CD8-positive, alpha-beta memory T cell (primary cell): Measurements from ENCODE around the gene MACROD1. TPM values are rescaled to one million over a fixed set of nuclear protein-coding genes. Genes with fewer than 3 reads are reported as not detected.
"Not testable (repeated sequence)": the region's sequence is repeated elsewhere in the genome, so short reads cannot be mapped to it uniquely, and the experiment has no call there.

Experiments used
- CTCF ChIA-PET: fragments of 350-600 bp; sonication (Branson Sonifier 250); formaldehyde crosslinking; loops from one replicate; lab custom pipeline; 2021; ENCODE audit warnings: antibody characterized with exemption; lab: Charles Lee
- POLR2A ChIA-PET: fragments of 350-600 bp; sonication (Branson Sonifier 250); formaldehyde crosslinking; loops from one replicate; lab custom pipeline; 2021; ENCODE audit warnings: antibody characterized with exemption; lab: Charles Lee
- DNase-seq, 5 donors: peaks; one replicate each; pipeline versions ENCODE4 v3.0.0 to v3.0.0-alpha.2; 2020 to 2022; ENCODE audit warnings: mixed read lengths in 1 of 5
- H3K27ac ChIP-seq: one replicate; pipeline ENCODE4 v1.7.0; 2013; ENCODE audit warnings: low read depth, mild to moderate bottlenecking, low read length, moderate library complexity
- H3K27me3 ChIP-seq: 2 replicates; pipeline ENCODE4 v1.7.0; 2013; ENCODE audit warnings: low read length, mild to moderate bottlenecking; ENCODE audit not compliant: insufficient read depth, poor library complexity, severe bottlenecking
- H3K36me3 ChIP-seq: 2 replicates; pipeline ENCODE4 v1.7.0; 2013; ENCODE audit warnings: mild to moderate bottlenecking, low read length, moderate library complexity; ENCODE audit not compliant: insufficient read depth
- H3K4me1 ChIP-seq: 2 replicates; pipeline ENCODE4 v1.7.0; 2013; ENCODE audit warnings: mild to moderate bottlenecking, low read length, moderate library complexity; ENCODE audit not compliant: insufficient read depth
- H3K4me3 ChIP-seq: 2 replicates; pipeline ENCODE4 v1.7.0; 2013; ENCODE audit warnings: mild to moderate bottlenecking, low read length
- H3K9me3 ChIP-seq: 2 replicates; pipeline ENCODE4 v1.7.0; 2013; ENCODE audit warnings: mild to moderate bottlenecking, low read length
- H3K27ac Mint-ChIP-seq, 8 donors: one replicate each; pipeline ENCODE4 v1.8.0; 2020 to 2021; ENCODE audit warnings: mixed read lengths in 8 of 8, mild to moderate bottlenecking in 6 of 8, inconsistent platforms in 3 of 8, moderate library complexity in 3 of 8
- H3K27me3 Mint-ChIP-seq, 2 donors: one replicate each; pipeline ENCODE4 v1.8.0; 2020 to 2021; ENCODE audit warnings: mixed read lengths in 2 of 2, mild to moderate bottlenecking in 1 of 2, moderate library complexity in 1 of 2
- H3K36me3 Mint-ChIP-seq, 3 donors: one replicate each; pipeline ENCODE4 v1.8.0; 2020 to 2021; ENCODE audit warnings: mixed read lengths in 3 of 3, inconsistent platforms in 1 of 3, mild to moderate bottlenecking in 1 of 3
- H3K4me1 Mint-ChIP-seq, 3 donors: one replicate each; pipeline ENCODE4 v1.8.0; 2020 to 2021; ENCODE audit warnings: mixed read lengths in 3 of 3, inconsistent platforms in 1 of 3, mild to moderate bottlenecking in 1 of 3
- H3K4me3 Mint-ChIP-seq, 7 donors: one replicate each; pipeline ENCODE4 v1.8.0; 2020 to 2021; ENCODE audit warnings: mixed read lengths in 7 of 7, mild to moderate bottlenecking in 6 of 7, moderate library complexity in 4 of 7, inconsistent platforms in 2 of 7
- H3K9me3 Mint-ChIP-seq, 5 donors: one replicate each; pipeline ENCODE4 v1.8.0; 2020 to 2022; ENCODE audit warnings: mixed read lengths in 5 of 5, mild to moderate bottlenecking in 3 of 5, moderate library complexity in 2 of 5, inconsistent platforms in 1 of 5
- polyA plus RNA-seq: library from polyadenylated mRNA; unstranded; fragments of 300-500 nt; fragmentation: Illumina TruSeq; gene quantifications from one replicate; pipeline ENCODE4 v1.2.3, GENCODE V29; 2021
- total RNA-seq, 2 experiments: library from RNA; stranded (reverse); gene quantifications; one replicate each; pipeline ENCODE4 v1.2.3, GENCODE V29; 2021

The MACROD1 gene
- total and polyA plus RNA-seq, 3 experiments from 2014 or later: 9.2 to 25.5 (median 19.6) TPM

DNA sequence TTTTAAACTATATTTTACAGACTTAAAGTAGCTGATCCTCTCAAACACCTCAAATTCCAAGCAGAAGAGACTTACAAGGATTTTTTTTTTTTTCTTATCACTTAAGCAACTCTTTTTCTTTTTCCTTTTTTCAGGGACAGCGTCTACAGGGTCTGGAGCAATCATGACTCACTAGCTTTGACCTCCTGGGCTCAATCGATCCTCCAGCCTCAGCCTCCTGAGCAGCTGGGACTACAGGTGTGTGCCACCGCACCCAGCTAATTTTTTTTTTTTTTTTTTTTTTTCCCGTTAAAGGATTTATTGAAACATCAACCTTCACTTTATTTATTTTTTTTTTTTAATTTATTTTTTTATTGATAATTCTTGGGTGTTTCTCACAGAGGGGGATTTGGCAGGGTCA is 4.5 kb upstream of the MACROD1 start:
- Histone ChIP-seq H3K36me3 (no peaks in the 10 kb centered on the region), H3K27me3 (no peaks in the 10 kb centered on the region), H3K27ac (no peak overlapping the region), H3K4me3 (no peak overlapping the region), H3K9me3 (no peaks in the 10 kb centered on the region), H3K4me1 (peaks cover 5% of the 10 kb centered on the region)
- H3K4me1 Mint-ChIP-seq: peaks cover 7 to 8% (median 8%) of the 10 kb centered on the region in 3 donors
- H3K27me3 Mint-ChIP-seq: no peaks in the 10 kb centered on the region
- H3K4me3 Mint-ChIP-seq: no peak overlapping the region
- no peak overlapping the region for H3K27ac Mint-ChIP-seq
- H3K9me3 Mint-ChIP-seq: no peaks in the 10 kb centered on the region
- ChIA-PET POLR2A (interaction anchor here (0.5 to 0.7 kb wide), 2 partner anchors 131 to 762 kb away, joined by 3 to 5 read pairs; no protein-coding TSS in a partner anchor), CTCF (interaction anchor here (1.4 kb wide), 1 partner anchor 134 kb away, joined by 3 read pairs; no protein-coding TSS in a partner anchor)
- peaks cover 0 to 2% (median 0%) of the 10 kb centered on the region in 3 donors for H3K36me3 Mint-ChIP-seq
- DNase-seq: no peak

DNA sequence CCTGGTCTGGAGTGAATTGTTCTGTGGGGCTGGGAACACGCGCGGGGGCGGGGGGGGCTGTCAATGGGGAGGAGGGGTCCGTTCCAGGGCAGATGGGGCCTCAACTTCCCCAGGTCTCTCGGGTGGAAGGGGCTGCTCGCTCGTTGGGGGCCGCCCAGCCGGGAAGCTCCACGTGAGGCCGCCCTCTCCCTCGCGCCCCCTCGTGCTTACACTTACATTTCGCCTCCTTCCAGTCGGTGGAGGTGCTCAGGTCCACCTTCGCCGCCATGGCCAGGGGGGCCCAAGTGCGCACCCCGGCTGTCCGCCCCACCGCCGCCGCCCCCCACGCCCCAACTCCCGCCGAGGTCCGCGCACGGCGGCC is 452 bp downstream of the MACROD1 start:
- no peak for DNase-seq
- no peaks in the 10 kb centered on the region for H3K27me3 Mint-ChIP-seq
- peaks cover 0 to 2% (median 0%) of the 10 kb centered on the region in 3 donors for H3K36me3 Mint-ChIP-seq
- H3K36me3 ChIP-seq: no peaks in the 10 kb centered on the region
- ChIA-PET CTCF (interaction anchor here (0.6 to 1.1 kb wide), 2 partner anchors 134 to 165 kb away, joined by 3 to 5 read pairs; no protein-coding TSS in a partner anchor), POLR2A (interaction anchor here (1.0 kb wide), 1 partner anchor 21 kb away, joined by 3 read pairs; the partner anchor contains the start of gene STIP1)
- H3K9me3 Mint-ChIP-seq: no peaks in the 10 kb centered on the region
- peak overlapping the region; percentile 60 for H3K4me3 ChIP-seq
- H3K9me3 ChIP-seq: no peaks in the 10 kb centered on the region
- H3K4me1 Mint-ChIP-seq: peaks cover 8 to 14% (median 10%) of the 10 kb centered on the region in 3 donors
- no peaks in the 10 kb centered on the region for H3K27me3 ChIP-seq
- H3K27ac ChIP-seq: peak overlapping the region; percentile 57
- H3K4me1 ChIP-seq: peaks cover 11% of the 10 kb centered on the region
- no peak overlapping the region for H3K27ac Mint-ChIP-seq
- H3K4me3 Mint-ChIP-seq: peak overlapping the region in 6 of 7 donors; percentile 72 to 91 (median 81)

DNA sequence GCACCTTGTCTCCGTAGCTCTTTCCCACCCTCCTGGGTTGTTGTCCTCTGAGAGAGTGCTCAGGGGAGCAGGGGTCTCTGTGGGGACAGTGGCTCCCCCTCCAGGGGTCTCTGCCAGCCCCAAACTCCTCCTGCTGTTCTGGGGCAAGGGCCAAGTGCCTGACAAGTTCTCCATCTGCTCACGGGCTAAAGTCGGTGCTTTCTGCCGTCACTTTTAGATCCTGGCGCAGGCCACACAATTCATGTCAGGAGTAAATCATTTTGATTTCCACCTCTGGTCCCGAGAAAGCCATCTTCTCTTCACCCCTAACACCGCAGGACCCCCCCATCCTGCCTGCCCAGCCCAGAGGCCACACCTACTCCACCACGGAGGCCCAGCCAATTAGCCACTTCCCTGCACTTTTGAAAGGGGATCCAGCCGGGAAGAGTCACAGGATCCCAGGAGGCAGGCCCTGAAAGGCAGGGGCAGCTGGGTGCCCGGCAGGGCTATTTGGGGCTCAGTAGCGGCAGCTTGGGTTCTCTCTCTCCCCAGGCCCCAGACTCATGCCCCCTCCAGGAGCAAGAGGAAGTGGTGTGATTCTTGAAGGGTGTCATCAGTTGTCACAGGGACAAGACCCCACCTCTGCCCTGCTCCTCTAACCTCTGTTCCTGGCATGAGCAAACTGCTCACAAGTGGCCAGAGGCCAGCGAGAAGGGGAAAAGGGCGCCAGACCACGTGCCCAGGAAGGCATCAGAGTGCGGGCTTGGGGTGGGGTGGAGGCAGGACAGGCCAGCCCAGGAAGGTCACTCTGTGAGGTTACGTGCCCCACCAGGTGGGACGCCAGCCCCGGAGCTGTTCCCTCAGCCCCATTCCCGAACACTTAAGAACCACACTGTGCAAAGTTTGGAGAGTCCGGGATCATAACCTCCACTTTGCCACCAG is 1.3 kb downstream of the MACROD1 start:
- Histone ChIP-seq H3K4me3 (no peak overlapping the region), H3K27ac (peak overlapping the region; percentile 57), H3K27me3 (no peaks in the 10 kb centered on the region), H3K36me3 (no peaks in the 10 kb centered on the region), H3K9me3 (no peaks in the 10 kb centered on the region), H3K4me1 (peaks cover 11% of the 10 kb centered on the region)
- H3K4me3 Mint-ChIP-seq: peak overlapping the region; percentile 71 to 88 (median 77)
- H3K27me3 Mint-ChIP-seq: no peaks in the 10 kb centered on the region
- POLR2A ChIA-PET: interaction anchor here (1.0 kb wide), 1 partner anchor 21 kb away, joined by 3 read pairs; the partner anchor contains the start of gene STIP1
- H3K4me1 Mint-ChIP-seq: peaks cover 8 to 14% (median 10%) of the 10 kb centered on the region in 3 donors
- peaks cover 0 to 2% (median 0%) of the 10 kb centered on the region in 3 donors for H3K36me3 Mint-ChIP-seq
- peak overlapping the region in 2 of 8 donors; percentile 35 to 94 for H3K27ac Mint-ChIP-seq
- H3K9me3 Mint-ChIP-seq: no peaks in the 10 kb centered on the region
- CTCF ChIA-PET: interaction anchor here (1.1 kb wide), 1 partner anchor 164 kb away, joined by 3 read pairs; no protein-coding TSS in a partner anchor
- no peak for DNase-seq

DNA sequence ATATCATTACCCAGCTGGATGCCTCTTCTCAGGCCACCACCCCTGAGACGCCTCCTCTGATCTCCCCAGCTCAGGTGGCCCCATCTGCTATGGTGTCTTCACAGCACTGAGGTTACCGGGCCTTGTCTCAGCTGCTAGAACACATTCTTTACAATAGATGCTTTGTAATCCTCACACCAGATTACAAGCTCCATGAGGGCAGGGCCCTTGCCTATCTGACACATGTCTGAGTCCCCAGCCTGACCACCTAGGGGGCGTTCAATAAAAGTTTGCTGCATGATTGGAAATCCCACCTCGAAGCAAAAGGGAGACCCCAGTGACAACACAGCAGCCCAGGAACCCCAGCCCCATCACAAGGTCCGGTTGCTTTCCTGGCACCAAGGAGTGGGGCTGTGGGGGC is 2.0 kb downstream of the MACROD1 start:
- no peaks in the 10 kb centered on the region for H3K27me3 ChIP-seq
- Mint-ChIP-seq H3K9me3 (no peaks in the 10 kb centered on the region), H3K4me1 (peaks cover 8 to 14% (median 10%) of the 10 kb centered on the region in 3 donors), H3K27me3 (no peaks in the 10 kb centered on the region), H3K36me3 (peaks cover 0 to 2% (median 0%) of the 10 kb centered on the region in 3 donors), H3K4me3 (peak overlapping the region in 5 of 7 donors; percentile 8 to 77 (median 61)), H3K27ac (peak overlapping the region in 1 of 8 donors; percentile 15)
- POLR2A ChIA-PET: no interaction called here
- H3K4me3 ChIP-seq: no peak overlapping the region
- no peaks in the 10 kb centered on the region for H3K36me3 ChIP-seq
- no peak overlapping the region for H3K27ac ChIP-seq
- no peaks in the 10 kb centered on the region for H3K9me3 ChIP-seq
- peaks cover 11% of the 10 kb centered on the region for H3K4me1 ChIP-seq
- CTCF ChIA-PET: no interaction called here
- no peak for DNase-seq

DNA sequence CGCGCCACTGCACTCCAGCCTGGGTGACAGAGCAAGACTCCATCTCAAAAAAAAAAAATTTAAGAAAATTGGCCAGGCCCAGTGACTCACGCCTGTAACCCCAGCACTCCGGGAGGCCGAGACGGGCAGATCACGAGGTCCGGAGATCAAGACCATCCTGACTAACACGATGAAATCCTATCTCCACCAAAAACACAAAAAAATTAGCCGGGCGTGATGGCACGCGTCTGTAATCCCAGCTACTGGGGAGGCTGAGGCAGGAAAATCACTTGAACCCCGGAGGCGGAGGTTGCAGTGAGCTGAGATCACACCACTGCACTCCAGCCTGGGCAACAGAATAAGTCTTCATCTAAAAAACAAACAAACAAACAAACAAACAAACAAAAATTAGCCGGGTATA is 3.1 kb downstream of the MACROD1 start:
- H3K27ac Mint-ChIP-seq, H3K4me3 ChIP-seq, H3K36me3 ChIP-seq, H3K9me3 Mint-ChIP-seq, DNase-seq, H3K4me3 Mint-ChIP-seq, H3K27me3 Mint-ChIP-seq, H3K27me3 ChIP-seq, H3K27ac ChIP-seq, POLR2A ChIA-PET, H3K36me3 Mint-ChIP-seq, H3K9me3 ChIP-seq: not testable (repeated sequence)
- peaks cover 11% of the 10 kb centered on the region for H3K4me1 ChIP-seq
- H3K4me1 Mint-ChIP-seq: peaks cover 5 to 14% (median 7%) of the 10 kb centered on the region in 3 donors
- CTCF ChIA-PET: interaction anchor here (1.4 kb wide), 1 partner anchor 11 kb away, joined by 4 read pairs; no protein-coding TSS in a partner anchor

DNA sequence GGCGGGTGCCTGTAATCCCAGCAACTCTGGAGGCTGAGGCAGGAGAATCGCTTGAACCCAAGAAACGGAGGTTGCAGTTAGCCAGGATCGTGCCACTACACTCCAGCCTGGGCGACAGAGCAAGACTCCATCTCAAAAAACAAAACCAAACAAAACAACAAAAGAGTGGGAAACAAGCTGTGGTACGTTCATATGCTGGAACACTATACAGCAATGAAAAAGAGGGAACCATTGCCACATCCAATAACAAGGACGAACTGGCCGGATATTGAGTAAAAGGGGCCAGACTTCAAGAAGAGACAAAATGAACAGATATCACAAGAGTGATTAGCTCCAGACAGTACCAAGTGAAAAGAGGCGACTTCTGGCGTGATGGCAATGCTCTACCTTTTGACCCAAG is 4.9 kb downstream of the MACROD1 start:
- H3K4me3 Mint-ChIP-seq: peak overlapping the region in 3 of 7 donors; percentile 7 to 69 (median 21)
- Histone ChIP-seq H3K4me1 (peaks cover 6% of the 10 kb centered on the region), H3K9me3 (no peaks in the 10 kb centered on the region), H3K36me3 (no peaks in the 10 kb centered on the region), H3K4me3 (no peak overlapping the region), H3K27ac (no peak overlapping the region), H3K27me3 (no peaks in the 10 kb centered on the region)
- H3K36me3 Mint-ChIP-seq: peaks cover 0 to 2% (median 0%) of the 10 kb centered on the region in 3 donors
- no peak overlapping the region for H3K27ac Mint-ChIP-seq
- peaks cover 0 to 9% (median 4%) of the 10 kb centered on the region in 3 donors for H3K4me1 Mint-ChIP-seq
- no peaks in the 10 kb centered on the region for H3K27me3 Mint-ChIP-seq
- no peaks in the 10 kb centered on the region for H3K9me3 Mint-ChIP-seq
- CTCF ChIA-PET: interaction anchor here (1.8 kb wide), 1 partner anchor 11 kb away, joined by 3 read pairs; no protein-coding TSS in a partner anchor
- POLR2A ChIA-PET: no interaction called here
- DNase-seq: no peak

DNA sequence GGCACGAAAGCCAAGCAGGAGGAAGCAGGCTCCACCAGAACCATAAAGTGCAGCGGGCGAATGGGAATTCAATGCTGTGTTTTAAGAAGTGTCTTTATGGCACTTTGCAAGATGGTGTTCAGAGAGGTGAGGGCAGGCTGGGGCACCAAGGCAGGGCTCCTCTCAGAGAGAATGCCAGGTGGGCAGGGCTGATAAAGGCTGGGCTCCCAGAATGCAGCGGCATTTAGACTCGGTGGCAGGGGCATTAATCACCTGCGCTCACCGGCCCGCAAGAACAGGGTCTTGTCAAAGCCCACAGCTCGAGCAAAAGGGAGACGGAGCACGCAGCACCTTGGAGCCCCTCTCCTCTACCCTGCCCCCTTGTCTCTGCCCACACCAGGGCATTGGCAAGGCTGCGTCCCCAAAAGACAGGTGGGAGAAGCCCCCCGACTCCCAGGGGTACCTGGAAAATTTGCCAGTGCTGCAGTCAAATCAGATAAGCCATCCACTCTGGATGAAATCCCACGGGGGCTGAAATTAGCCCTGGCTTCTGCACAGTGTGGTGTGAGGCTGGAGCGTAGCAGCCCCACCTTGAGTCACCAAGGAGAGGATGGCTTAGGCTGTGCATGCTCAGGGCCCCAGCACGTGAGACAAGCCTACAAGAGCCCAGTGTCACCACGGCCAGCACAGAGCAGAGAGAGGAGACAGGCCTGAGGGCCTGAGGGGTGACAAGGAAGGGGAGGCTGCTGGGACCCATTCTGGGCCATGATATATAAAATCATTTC is 8.1 kb downstream of the MACROD1 start:
- no peak for DNase-seq
- Mint-ChIP-seq H3K36me3 (no peaks in the 10 kb centered on the region), H3K9me3 (no peaks in the 10 kb centered on the region), H3K27ac (no peak overlapping the region), H3K4me1 (peaks cover 0 to 3% (median 0%) of the 10 kb centered on the region in 3 donors), H3K4me3 (no peak overlapping the region), H3K27me3 (peaks cover 0 to 2% of the 10 kb centered on the region in 2 donors)
- H3K4me1 ChIP-seq: no peaks in the 10 kb centered on the region
- POLR2A ChIA-PET: no interaction called here
- no peaks in the 10 kb centered on the region for H3K9me3 ChIP-seq
- no peaks in the 10 kb centered on the region for H3K27me3 ChIP-seq
- H3K27ac ChIP-seq: no peak overlapping the region
- CTCF ChIA-PET: no interaction called here
- H3K4me3 ChIP-seq: no peak overlapping the region
- no peaks in the 10 kb centered on the region for H3K36me3 ChIP-seq
